DOHH2 (cell line): ENCODE results near the gene PEAR1.

Experiments
- CTCF ChIP-seq: fragments of 200-600 bp; sonication (generic); IDR thresholded peaks from one replicate; pipeline ENCODE4 v1.5.1; 2014; ENCODE audit warnings: antibody characterized with exemption, mild to moderate bottlenecking, low read depth, low read length; ENCODE audit not compliant: poor library complexity, severe bottlenecking
- EZH2phosphoT487 ChIP-seq: fragments of 200-600 bp; sonication (generic); IDR thresholded peaks from 2 replicates; pipeline ENCODE4 v1.6.1; 2017; ENCODE audit warnings: borderline replicate concordance, mild to moderate bottlenecking, antibody characterized with exemption, low read length, moderate library complexity, mixed read lengths

DNA sequence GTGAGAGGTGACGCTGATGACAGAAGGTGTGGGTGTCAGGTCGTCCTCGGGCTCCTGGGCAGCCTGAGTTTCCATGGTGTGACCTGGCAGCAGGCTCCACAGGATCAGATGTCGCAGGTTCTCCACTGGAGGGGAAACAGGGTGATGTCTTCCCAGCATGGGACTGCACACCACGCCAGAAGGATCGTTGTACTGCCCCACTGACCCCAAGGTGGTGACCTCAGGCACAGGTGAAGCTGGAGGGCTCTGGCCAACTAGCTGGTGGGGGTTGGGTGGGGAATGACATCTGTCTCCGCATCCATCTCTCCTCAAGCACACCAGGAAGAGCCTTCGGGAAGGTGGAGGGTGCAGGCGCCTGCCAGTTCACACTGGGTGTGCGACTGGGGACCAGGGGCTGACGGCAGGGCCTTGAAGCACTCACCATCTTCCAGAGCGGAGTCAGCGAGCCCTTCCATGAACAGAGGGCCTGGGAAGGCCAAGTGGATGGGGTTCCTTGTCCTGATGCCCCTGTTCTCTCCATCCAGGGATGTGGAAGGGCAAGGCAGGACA, 46.3 kb downstream of the PEAR1 start:
- TF ChIP-seq CTCF, result no peak
- no peak for TF ChIP-seq EZH2phosphoT487
